Left lung (tissue), 10 donors: ENCODE data around the gene PDE8B. TPM values are rescaled to one million over a fixed set of nuclear protein-coding genes. Genes with fewer than 3 reads are reported as not detected.

Source experiments
- ATAC-seq: fragments of 200-7000 bp; cut with Tn5 transposase; one replicate; pipeline ENCODE4 v1.9.1; 2020; ENCODE audit warnings: moderate library complexity
- DNase-seq, 4 donors: peaks; one replicate each; pipeline ENCODE4 v3.0.0-alpha.2; 2013 to 2020
- H3K27ac ChIP-seq, 2 donors: fragments of 200-600 bp; sonication (generic) in 1 of 2; one replicate each; pipeline versions ENCODE4 v1.5.0 to v1.8.0; 2020 to 2021
- H3K27me3 ChIP-seq, 2 donors: fragments of 200-600 bp; sonication (generic) in 1 of 2; one replicate each; pipeline versions ENCODE4 v1.5.0 to v1.8.0; 2020 to 2021
- H3K36me3 ChIP-seq, 2 donors: fragments of 200-600 bp; sonication (generic) in 1 of 2; one replicate each; pipeline versions ENCODE4 v1.5.0 to v1.8.0; 2020 to 2021
- H3K4me1 ChIP-seq, 2 donors: fragments of 200-600 bp; one replicate each; pipeline ENCODE4 v1.8.0; 2021
- H3K4me3 ChIP-seq, 2 donors: fragments of 200-600 bp; sonication (generic) in 1 of 2; one replicate each; pipeline versions ENCODE4 v1.5.0 to v1.8.0; 2020 to 2021; ENCODE audit warnings: mild to moderate bottlenecking in 1 of 2
- H3K9me3 ChIP-seq, 2 donors: fragments of 200-600 bp; sonication (generic) in 1 of 2; one replicate each; pipeline versions ENCODE4 v1.5.0 to v1.8.0; 2020 to 2021
- CTCF ChIP-seq, 2 donors: fragments of 200-600 bp; sonication (generic) in 1 of 2; IDR thresholded peaks; one replicate each; pipeline versions ENCODE4 v1.5.0 to v1.8.0; 2021; ENCODE audit warnings: antibody characterized with exemption in 2 of 2
- intact Hi-C, 2 donors: fragments of 100-400 bp; cut with DNase I; formaldehyde crosslinking; loops; one replicate each; pipeline versions ENCODE4 v1.11.2 to v1.14.2; 2022
- polyA plus RNA-seq, 6 donors: library from polyadenylated mRNA; unstranded; fragments of 120-200 nt; gene quantifications; one replicate each; pipeline ENCODE4 v1.2.1, GENCODE V29; 2013; ENCODE audit not compliant: insufficient read length in 6 of 6
- total RNA-seq, 2 donors: library from RNA; stranded (reverse); fragmentation: NEBNext Ultra II Directional; extraction: Animal tissue kit (Norgen Biotek cat#: 25700); gene quantifications; one replicate each; pipeline ENCODE4 v1.2.1, GENCODE V29; 2021
- donor health status: DM: no; HTN: yes; CAD: no.
- donor health status: DM: no; HTN: no; CAD: no.

The PDE8B gene
- total and polyA plus RNA-seq, 8 donors, result 3.3 to 8.7 (median 6.5) TPM

GRCh38 chr5:77229887-77230286, 19.4 kb downstream of the PDE8B start:
- no peaks in the 10 kb centered on the region for H3K27me3 ChIP-seq
- no peaks in the 10 kb centered on the region for H3K9me3 ChIP-seq
- DNase-seq, result no peak
- no peak for ATAC-seq
- no peaks in the 10 kb centered on the region for H3K36me3 ChIP-seq
- intact Hi-C loops, result no loop called here
- H3K4me1 ChIP-seq, result peaks cover 0 to 3% of the 10 kb centered on the region in 2 donors
- H3K4me3 ChIP-seq, result no peak overlapping the region
- TF ChIP-seq CTCF (IDR thresholded peaks at IDR 0.05), result no peak
- H3K27ac ChIP-seq, result no peak overlapping the region

- H3K9me3 ChIP-seq, result no peaks in the 10 kb centered on the region
- DNase-seq, result no peak
- peaks cover 0 to 3% of the 10 kb centered on the region in 2 donors for H3K4me1 ChIP-seq
- no peak for ATAC-seq
- intact Hi-C loops, result no loop called here
- no peaks in the 10 kb centered on the region for H3K27me3 ChIP-seq
- TF ChIP-seq CTCF (IDR thresholded peaks at IDR 0.05), result peak in 1 of 2 donors; percentile 12
- H3K36me3 ChIP-seq, result no peaks in the 10 kb centered on the region
- peak overlapping the region in 1 of 2 donors; percentile 6 for H3K27ac ChIP-seq
- H3K4me3 ChIP-seq, result no peak overlapping the region
These were observed 20.4 kb downstream of the PDE8B start for GRCh38 chr5:77230727-77231470.

GRCh38 chr5:77231471-77232138, 21.1 kb downstream of the PDE8B start:
- intact Hi-C loops, result no loop called here
- Histone ChIP-seq H3K9me3 (no peaks in the 10 kb centered on the region), H3K27ac (peak overlapping the region in 1 of 2 donors; percentile 6), H3K4me1 (peaks cover 0 to 3% of the 10 kb centered on the region in 2 donors), H3K27me3 (no peaks in the 10 kb centered on the region), H3K36me3 (no peaks in the 10 kb centered on the region), H3K4me3 (no peak overlapping the region)
- no peak for DNase-seq
- no peak for TF ChIP-seq CTCF (IDR thresholded peaks at IDR 0.05)
- no peak for ATAC-seq

GRCh38 chr5:77232574-77233358, 22.3 kb downstream of the PDE8B start:
- Histone ChIP-seq H3K27ac (no peak overlapping the region), H3K9me3 (no peaks in the 10 kb centered on the region), H3K27me3 (no peaks in the 10 kb centered on the region), H3K4me1 (peaks cover 0 to 3% of the 10 kb centered on the region in 2 donors), H3K4me3 (no peak overlapping the region), H3K36me3 (no peaks in the 10 kb centered on the region)
- no peak for DNase-seq
- no peak for TF ChIP-seq CTCF (IDR thresholded peaks at IDR 0.05)
- intact Hi-C loops, result no loop called here
- peak; percentile 78 for ATAC-seq
